K562 (cell line): ENCODE data around the gene HSPB7. TPM values are rescaled to one million over a fixed set of nuclear protein-coding genes. Genes with fewer than 3 reads are reported as not detected.

Source experiments
- ATAC-seq: fragments of 200-7000 bp; cut with Tn5 transposase; 3 replicates; pipeline ENCODE4 v1.9.1; 2020; ENCODE audit warnings: moderate library complexity
- BruUV-seq: library from RNA; stranded (reverse); fragments of 400-500 nt; replicated peaks from 2 replicates; lab custom pipeline; 2021; lab: Mats Ljungman, UMichigan
- CTCF ChIA-PET: fragments of 300-600 bp; formaldehyde crosslinking; extraction: SDS; loops from one replicate; lab custom pipeline; 2021; ENCODE audit warnings: low intra/inter-chr PET ratio; lab: Yijun Ruan, JAX
- POLR2A ChIA-PET: fragments of 300-600, 350-650 bp; sonication (Branson Sonifier 250); formaldehyde crosslinking; extraction: SDS; loops from one replicate; lab custom pipeline; 2021; ENCODE audit warnings: antibody characterized with exemption, inconsistent platforms; lab: Yijun Ruan, JAX
- DNase-seq, 4 experiments: peaks; one replicate each; pipeline versions ENCODE4 v3.0.0 to v3.0.0-alpha.2; 2011 to 2018; ENCODE audit warnings: low spot score in 3 of 4, mixed read lengths in 3 of 4; ENCODE audit errors: extremely low read depth in 1 of 4
- FAIRE-seq: peaks from 2 replicates; lab custom pipeline; 2011; peaks lifted over from hg19 to GRCh38; lab: Jason Lieb, UNC
- H2AFZ ChIP-seq: 2 replicates; pipeline ENCODE4 v1.6.0; 2011; ENCODE audit warnings: low read depth, low read length, control low read depth, inconsistent platforms
- H3K27ac ChIP-seq: fragments of 200-600 bp; 3 replicates; pipeline ENCODE4 v1.8.0; 2011; ENCODE audit warnings: low read depth, mild to moderate bottlenecking, control low read depth, inconsistent platforms, low read length, moderate library complexity, mixed read lengths; ENCODE audit errors: extremely low read depth
- H3K27me3 ChIP-seq, 2 experiments: fragments of 300-600 bp in 1 of 2; 2 replicates in 1 of 2; 3 replicates in 1 of 2; pipeline versions ENCODE4 v1.6.0 to v1.8.0; 2011; ENCODE audit warnings: inconsistent platforms in 2 of 2, low read length in 2 of 2, mild to moderate bottlenecking in 1 of 2, mixed read lengths in 1 of 2, moderate library complexity in 1 of 2; ENCODE audit not compliant: control insufficient read depth in 2 of 2, insufficient read depth in 2 of 2
- H3K36me3 ChIP-seq: fragments of 300-600 bp; 3 replicates; pipeline ENCODE4 v1.8.0; 2011; ENCODE audit warnings: mild to moderate bottlenecking, low read length, inconsistent platforms; ENCODE audit not compliant: control insufficient read depth, insufficient read depth
- H3K4me1 ChIP-seq, 2 experiments: fragments of 200-600 bp in 1 of 2; replicated peaks in 1 of 2; 2 replicates in 1 of 2; 3 replicates in 1 of 2; pipeline versions ENCODE4 v1.5.1 to v1.8.0; 2011; ENCODE audit warnings: inconsistent platforms in 2 of 2, low read length in 2 of 2, mild to moderate bottlenecking in 1 of 2, mixed read lengths in 1 of 2, moderate library complexity in 1 of 2; ENCODE audit not compliant: control insufficient read depth in 2 of 2, insufficient read depth in 2 of 2
- H3K4me2 ChIP-seq: 2 replicates; pipeline ENCODE4 v1.6.1; 2011; ENCODE audit warnings: low read length, control low read depth, inconsistent platforms, mixed read lengths; ENCODE audit not compliant: insufficient read depth
- H3K4me3 ChIP-seq: fragments of 200-600 bp; sonication (generic), shearing (Covaris generic); 2 replicates; pipeline ENCODE4 v1.5.1; 2016; ENCODE audit warnings: control low read depth, inconsistent platforms
- H3K79me2 ChIP-seq: fragments of 200-600 bp; 3 replicates; pipeline ENCODE4 v1.8.0; 2011; ENCODE audit warnings: low read length, inconsistent platforms; ENCODE audit not compliant: control insufficient read depth, insufficient read depth
- H3K9ac ChIP-seq, 2 experiments: 2 replicates each; pipeline versions ENCODE4 v1.6.0 to v1.6.1; 2011; ENCODE audit warnings: low read depth in 2 of 2, low read length in 2 of 2, control low read depth in 1 of 2, inconsistent platforms in 1 of 2, mild to moderate bottlenecking in 1 of 2, mixed read lengths in 1 of 2; ENCODE audit not compliant: insufficient read depth in 1 of 2
- H3K9me1 ChIP-seq: one replicate; pipeline ENCODE4 v1.6.0; 2011; ENCODE audit warnings: inconsistent platforms, mild to moderate bottlenecking, low read length, moderate library complexity; ENCODE audit not compliant: control insufficient read depth, insufficient read depth
- H3K9me3 ChIP-seq: replicated peaks from 2 replicates; pipeline ENCODE4 v1.5.1; 2011; ENCODE audit warnings: low read depth, low read length, inconsistent platforms; ENCODE audit not compliant: control insufficient read depth, insufficient read depth
- H4K20me1 ChIP-seq: replicated peaks from 2 replicates; pipeline ENCODE4 v1.6.1; 2011; ENCODE audit warnings: low read length, inconsistent platforms, mixed read lengths; ENCODE audit not compliant: control insufficient read depth, insufficient read depth
- CHD4 ChIP-seq: fragments of 200-600 bp; sonication (generic); IDR thresholded peaks from 3 replicates; pipeline ENCODE4 v1.6.1; 2012; ENCODE audit warnings: low read depth, mild to moderate bottlenecking, mixed read lengths, low read length, inconsistent platforms; ENCODE audit not compliant: insufficient read depth, insufficient replicate concordance, poor library complexity, severe bottlenecking
- CTCFL ChIP-seq: IDR thresholded peaks from 2 replicates; pipeline ENCODE4 v1.6.1; 2011; ENCODE audit warnings: borderline replicate concordance, low read depth, mild to moderate bottlenecking, moderate library complexity, low read length; ENCODE audit not compliant: insufficient read depth, poor library complexity, severe bottlenecking
- GATA2 ChIP-seq: sonication (generic); formaldehyde crosslinking; IDR thresholded peaks from 2 replicates; pipeline ENCODE4 v1.4.0; 2020; ENCODE audit warnings: mild to moderate bottlenecking, missing genetic modification reagents
- GTF2F1 ChIP-seq: IDR thresholded peaks from 2 replicates; pipeline ENCODE4 v1.6.1; 2011; ENCODE audit warnings: low read depth, low read length, improper control_type of control experiment
- HMG20B ChIP-seq: fragments of 250-450 bp; sonication (Bioruptor Pico); IDR thresholded peaks from 2 replicates; pipeline ENCODE4 v1.5.0; 2021; ENCODE audit warnings: mild to moderate bottlenecking
- MITF ChIP-seq: IDR thresholded peaks from 2 replicates; pipeline ENCODE4 v1.6.1; 2014; ENCODE audit warnings: antibody characterized with exemption
- MTF1 ChIP-seq: fragments of 250-450 bp; sonication (Bioruptor Pico); IDR thresholded peaks from 2 replicates; pipeline ENCODE4 v1.9.0; 2021; ENCODE audit warnings: moderate library complexity, mild to moderate bottlenecking, inconsistent platforms, borderline replicate concordance
- MYC ChIP-seq, 2 experiments: fragments of 250-450 bp in 1 of 2; sonication (Bioruptor Pico) in 1 of 2; IDR thresholded peaks; 2 replicates each; pipeline versions ENCODE4 v1.5.1 to v1.6.1; 2012 to 2021; ENCODE audit warnings: low read depth in 2 of 2, borderline replicate concordance in 1 of 2, improper control_type of control experiment in 1 of 2, low read length in 1 of 2, mild to moderate bottlenecking in 1 of 2, moderate library complexity in 1 of 2
- POLR3A ChIP-seq: IDR thresholded peaks from 2 replicates; pipeline ENCODE4 v1.6.1; 2011; ENCODE audit warnings: borderline replicate concordance, mild to moderate bottlenecking, moderate library complexity; ENCODE audit not compliant: insufficient read length, insufficient read depth; ENCODE audit errors: extremely low read depth
- RHOXF2B ChIP-seq: fragments of 250-450 bp; sonication (Bioruptor Pico); conservative IDR thresholded peaks from 2 replicates; pipeline ENCODE4 v1.5.1; 2021
- SMAD4 ChIP-seq: fragments of 250-450 bp; sonication (Bioruptor Pico); conservative IDR thresholded peaks from 2 replicates; pipeline ENCODE4 v1.8.0; 2021; ENCODE audit warnings: inconsistent platforms, mild to moderate bottlenecking, moderate library complexity
- THRAP3 ChIP-seq: fragments of 450-650 bp; IDR thresholded peaks from 2 replicates; pipeline ENCODE4 v1.6.1; 2016; ENCODE audit warnings: mild to moderate bottlenecking, inconsistent platforms, borderline replicate concordance
- ZNF347 ChIP-seq: fragments of 450-650 bp; formaldehyde crosslinking; IDR thresholded peaks from 2 replicates; pipeline ENCODE4 v1.4.0; 2020; ENCODE audit warnings: low read depth, mild to moderate bottlenecking, moderate library complexity
- ZZZ3 ChIP-seq: fragments of 450-650 bp; IDR thresholded peaks from 2 replicates; pipeline ENCODE4 v1.6.1; 2016; ENCODE audit warnings: antibody characterized with exemption, mild to moderate bottlenecking, moderate library complexity
- WGBS: fragments of 100-300 bp; shearing (Covaris generic); methylation state at CpG from one replicate; pipeline ENCODE4 v1.1.6; 2016; ENCODE audit warnings: low coverage, mixed read lengths; ENCODE audit not compliant: insufficient coverage; ENCODE audit errors: missing lambda C conversion rate; 5-methylcytosine and 5-hydroxymethylcytosine counted together
- in situ Hi-C: fragments of 300-500 bp; cut with MboI; formaldehyde crosslinking; loops from 4 replicates; pipeline ENCODE4 v1.15.0; 2018; ENCODE audit warnings: inconsistent platforms, mixed read lengths
- intact Hi-C: fragments of 100-400 bp; cut with micrococcal nuclease; formaldehyde crosslinking; loops from 2 replicates; pipeline ENCODE4 v1.14.2; 2022
- polyA plus RNA-seq, 8 experiments: library from polyadenylated mRNA; depleted of rRNA in 4 of 8; stranded (reverse) in 5 of 8; unstranded in 3 of 8; fragments of >200 nt; fragmentation: Nextera tagmentation in 2 of 8; fragmentation: Illumina TruSeq in 1 of 8; extraction: Ambion mirVana in 2 of 8; extraction: Trizol in 1 of 8; gene quantifications; 2 replicates each; pipeline versions ENCODE4 v1.2.1 to v1.2.3, GENCODE V29; 2011 to 2014; ENCODE audit warnings: inconsistent platforms in 1 of 8, missing spikeins in 1 of 8
- total RNA-seq, 7 experiments: library from RNA; depleted of rRNA in 6 of 7; stranded (reverse); fragments of >200 nt in 6 of 7; fragmentation: Illumina TruSeq in 2 of 7; extraction: Trizol in 2 of 7; gene quantifications; 2 replicates each; pipeline versions ENCODE4 v1.2.1 to v1.2.3, GENCODE V29; 2011 to 2021; ENCODE audit warnings: low replicate concordance in 1 of 7
- TF ChIP-seq, protein P1 (sequence below): fragments of 450-650 bp; formaldehyde crosslinking; IDR thresholded peaks from 2 replicates; pipeline ENCODE4 v1.4.0; 2020; ENCODE audit warnings: mild to moderate bottlenecking

HSPB7 gene
- total and polyA plus RNA-seq, 9 of the 15 experiments (the other 6 are each of a cell fraction or from before 2014, with no cell fraction given), result 0.05 to 0.19 (median 0.07) TPM; not detected in 6

DNA sequence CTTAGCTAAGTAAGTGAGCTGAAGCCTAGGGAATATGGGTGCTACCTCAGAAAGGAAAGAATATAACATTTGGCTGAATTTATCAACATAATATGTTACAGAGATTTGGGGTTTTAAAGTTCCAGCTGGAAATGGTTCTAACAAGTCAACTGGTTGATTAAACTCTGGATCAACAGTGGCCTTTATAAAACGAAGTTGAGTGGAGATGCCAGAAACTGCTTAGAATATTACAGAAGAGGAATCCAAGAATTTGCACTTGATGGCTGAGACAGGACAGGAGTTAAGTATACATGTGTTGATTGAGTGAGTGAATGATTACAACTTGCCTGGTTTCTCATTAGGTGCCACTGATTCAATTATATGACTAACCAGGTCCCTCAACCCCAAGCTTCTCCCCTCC lies 34.6 kb downstream of the HSPB7 start:
- CTCF ChIA-PET, result no interaction called here
- intact Hi-C loops, result no loop called here

More for the DNA sequence above, 34.6 kb downstream of the HSPB7 start:
- Histone ChIP-seq H3K27me3 (no peaks in the 10 kb centered on the region), H3K4me2 (no peak overlapping the region), H3K4me3 (no peak overlapping the region), H3K27ac (no peak overlapping the region), H3K9ac (no peak overlapping the region), H3K4me1 (no peaks in the 10 kb centered on the region), H3K79me2 (no peaks in the 10 kb centered on the region), H4K20me1 (no peaks in the 10 kb centered on the region), H3K36me3 (no peaks in the 10 kb centered on the region), H3K9me3 (peaks cover 13% of the 10 kb centered on the region), H3K9me1 (no peaks in the 10 kb centered on the region), H2AFZ (no peak overlapping the region)
- in situ Hi-C loops, result no loop called here
- ATAC-seq, result no peak
- TF ChIP-seq MTF1 (CRISPR knock-in tag) (no peak), HMG20B (CRISPR knock-in tag) (no peak), SMAD4 (CRISPR knock-in tag) (no peak), ZNF347 (CRISPR knock-in tag) (no peak), MYC (IDR thresholded peaks at IDR 0.05; ENCODE audit: low read depth, low read length) (no peak), MYC (CRISPR knock-in tag; IDR thresholded peaks at IDR 0.05; ENCODE audit: borderline replicate concordance, low read depth) (no peak), MITF (no peak), GTF2F1 (no peak), POLR3A (no peak), ZZZ3 (no peak), CTCFL (no peak), GATA2 (no peak), THRAP3 (no peak), RHOXF2B (CRISPR knock-in tag) (no peak), CHD4 (no peak)
- TF ChIP-seq, protein P1, sequence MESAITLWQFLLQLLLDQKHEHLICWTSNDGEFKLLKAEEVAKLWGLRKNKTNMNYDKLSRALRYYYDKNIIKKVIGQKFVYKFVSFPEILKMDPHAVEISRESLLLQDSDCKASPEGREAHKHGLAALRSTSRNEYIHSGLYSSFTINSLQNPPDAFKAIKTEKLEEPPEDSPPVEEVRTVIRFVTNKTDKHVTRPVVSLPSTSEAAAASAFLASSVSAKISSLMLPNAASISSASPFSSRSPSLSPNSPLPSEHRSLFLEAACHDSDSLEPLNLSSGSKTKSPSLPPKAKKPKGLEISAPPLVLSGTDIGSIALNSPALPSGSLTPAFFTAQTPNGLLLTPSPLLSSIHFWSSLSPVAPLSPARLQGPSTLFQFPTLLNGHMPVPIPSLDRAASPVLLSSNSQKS (CRISPR knock-in tag), result no peak
- no peak for FAIRE-seq
- DNase-seq, result no peak
- BruUV-seq, result no TSS peak
- POLR2A ChIA-PET, result no interaction called here
- WGBS, result 4% methylated on average over 1 of the region's 1 CpG
